Stromal cell of bone marrow (primary cell): ENCODE results near the gene EIF5.

ENCODE experiments used
- DNase-seq: peaks from one replicate; pipeline ENCODE4 v3.0.0-alpha.2; 2012; ENCODE audit warnings: low read depth

EIF5 gene

GRCh38 chr14:103333754-103334643 is at the start of gene EIF5:
Gene EIF5, plus strand, starts transcription at chr14:103334237. Its CDS starts 1,624 bp downstream, at chr14:103335861.
- DNase-seq = peak; percentile 95

DNA sequence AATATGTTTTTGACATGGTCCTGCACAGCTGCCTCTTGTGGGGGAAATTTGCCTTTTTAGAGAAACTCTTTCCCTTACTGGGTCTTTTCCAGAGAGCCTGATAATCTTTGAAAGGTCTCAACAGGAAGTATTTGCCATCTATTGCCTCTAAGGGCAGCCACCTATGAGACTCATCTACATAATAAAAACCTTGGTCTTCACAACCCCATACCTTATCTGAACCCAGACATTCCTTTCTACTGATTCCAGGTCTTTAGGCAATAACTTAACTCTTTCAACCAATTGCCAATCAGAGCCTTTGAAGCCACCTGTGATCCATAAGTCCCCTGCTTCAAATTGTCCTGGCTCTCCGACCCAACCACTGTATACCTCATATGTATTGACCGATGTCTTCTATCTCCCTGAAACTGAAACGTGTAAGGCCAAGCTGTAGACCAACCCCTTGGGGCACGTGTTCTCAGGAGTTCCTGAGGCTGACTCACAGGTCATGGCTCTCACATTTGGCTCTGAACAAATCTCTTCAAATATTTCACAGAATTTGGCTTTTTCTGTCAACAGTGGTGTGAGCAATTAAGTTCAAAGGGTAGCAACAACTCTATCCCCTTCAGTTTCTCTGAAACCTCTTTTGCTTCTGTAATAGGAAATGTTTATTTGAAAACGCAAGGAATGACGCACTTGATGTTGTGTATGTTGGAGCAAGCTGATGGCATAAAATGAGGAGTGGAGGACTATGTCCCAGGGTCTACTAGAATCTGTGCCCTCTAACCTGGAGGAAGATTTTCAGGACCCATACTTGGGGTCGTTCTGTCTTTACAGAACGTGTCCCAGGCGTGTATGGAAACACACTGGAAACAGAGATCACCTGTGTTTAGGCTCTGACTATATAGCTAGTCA is 49.2 kb upstream of the EIF5 start:
- DNase-seq = no peak

DNA sequence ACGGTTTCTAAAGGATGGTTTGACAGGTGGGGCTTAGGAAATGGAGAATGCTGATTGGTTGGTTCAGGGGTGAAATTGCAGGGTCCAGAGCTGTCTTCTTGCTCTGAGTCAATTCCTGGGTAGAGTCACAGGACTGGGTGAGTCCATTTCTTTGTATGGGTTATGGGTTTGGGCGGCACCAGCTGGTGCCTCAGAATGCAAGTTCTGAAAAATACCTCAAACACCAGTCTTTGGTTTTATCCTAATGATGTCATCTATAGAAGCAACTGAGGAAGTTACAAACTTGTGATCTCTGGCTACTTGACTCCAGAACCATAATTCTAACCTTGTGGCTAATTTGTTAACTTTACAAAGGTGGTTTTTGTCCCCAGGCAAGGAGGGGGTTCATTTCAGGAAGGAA is 47.6 kb upstream of the EIF5 start:
- DNase-seq = no peak

GRCh38 chr14:103286968-103287850 is 46.8 kb upstream of the EIF5 start:
- DNase-seq = no peak

DNA sequence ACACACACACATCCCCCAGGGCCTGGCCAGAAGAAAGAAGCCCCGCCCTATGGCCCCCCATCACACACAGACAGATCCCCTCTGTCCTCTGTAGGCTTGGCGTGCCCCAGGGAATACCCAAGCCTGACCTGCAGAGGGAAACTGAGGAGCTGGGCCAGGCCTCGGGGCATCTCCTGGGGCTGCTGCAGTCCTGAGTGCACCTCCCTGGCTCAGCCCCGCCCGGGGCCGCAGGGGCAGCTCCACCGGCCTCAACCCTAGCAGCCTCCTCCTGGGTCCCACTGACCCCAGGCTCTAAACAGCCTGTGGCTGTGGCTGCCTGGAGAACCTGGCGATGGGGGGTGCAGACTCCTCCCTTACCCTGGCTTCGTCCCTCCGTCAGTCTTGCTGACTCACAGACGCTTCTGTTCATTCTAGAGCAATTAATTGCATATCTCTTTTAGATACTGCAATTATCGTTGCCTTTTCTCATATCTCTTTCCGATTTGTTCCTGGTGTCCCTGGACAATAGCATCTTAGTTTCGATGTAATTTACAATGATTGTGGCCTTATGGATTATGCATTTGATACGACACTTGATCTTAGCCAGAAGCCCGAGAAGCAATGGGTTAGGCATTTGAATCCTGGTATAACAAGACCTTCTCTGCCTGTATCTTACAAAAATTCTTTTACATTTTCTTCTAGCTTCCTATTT is 45.8 kb upstream of the EIF5 start:
- no peak for DNase-seq

- no peak for DNase-seq
Observed at GRCh38 chr14:103290056-103290455, 44.0 kb upstream of the EIF5 start.

DNA sequence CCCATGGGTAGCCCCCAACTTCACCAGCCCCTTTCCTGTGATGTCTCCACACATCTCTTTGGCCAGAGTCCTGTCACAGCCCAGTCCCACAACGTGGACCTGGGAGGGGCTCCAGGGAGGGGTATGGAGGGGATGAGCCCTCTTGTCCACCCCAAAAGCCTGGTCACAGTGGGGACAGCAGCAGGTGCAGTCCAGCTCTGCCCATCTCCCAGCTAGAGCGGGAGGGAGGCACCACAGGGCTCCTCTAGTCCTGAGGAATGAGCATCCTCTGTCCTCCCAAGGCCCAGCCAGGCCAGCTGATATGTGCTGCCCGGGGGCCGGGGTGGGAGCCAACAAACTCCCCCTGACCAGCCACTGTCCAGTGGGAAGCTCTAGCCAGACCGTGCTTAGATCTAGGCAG is 43.5 kb upstream of the EIF5 start:
- no peak for DNase-seq

- no peak for DNase-seq
Observed at GRCh38 chr14:103290961-103291360, 43.1 kb upstream of the EIF5 start.

- DNase-seq = peak; percentile 43
Observed at GRCh38 chr14:103292426-103293374, 41.3 kb upstream of the EIF5 start.

- no peak for DNase-seq
Observed at GRCh38 chr14:103293465-103293864, 40.6 kb upstream of the EIF5 start.

DNA sequence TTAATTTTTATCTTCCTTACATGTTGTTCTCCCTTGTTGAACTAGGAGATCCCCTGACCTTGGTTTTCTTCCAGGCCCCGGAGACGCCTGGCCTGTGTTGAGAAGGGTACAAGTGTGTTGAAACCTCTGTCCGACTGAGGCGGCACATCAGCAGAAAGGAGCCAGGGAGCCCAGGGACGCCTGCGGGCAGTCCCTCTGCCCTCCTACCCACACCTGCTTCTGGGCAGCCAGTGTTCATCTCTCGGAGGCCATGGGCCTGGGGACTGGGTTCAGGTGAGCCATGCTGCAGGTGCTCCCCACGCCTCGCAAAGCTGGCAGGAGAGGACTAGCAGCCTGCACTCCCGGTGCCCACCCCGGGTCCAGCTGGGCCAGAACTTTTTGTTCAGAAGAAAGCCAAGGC is 39.9 kb upstream of the EIF5 start:
- no peak for DNase-seq

DNA sequence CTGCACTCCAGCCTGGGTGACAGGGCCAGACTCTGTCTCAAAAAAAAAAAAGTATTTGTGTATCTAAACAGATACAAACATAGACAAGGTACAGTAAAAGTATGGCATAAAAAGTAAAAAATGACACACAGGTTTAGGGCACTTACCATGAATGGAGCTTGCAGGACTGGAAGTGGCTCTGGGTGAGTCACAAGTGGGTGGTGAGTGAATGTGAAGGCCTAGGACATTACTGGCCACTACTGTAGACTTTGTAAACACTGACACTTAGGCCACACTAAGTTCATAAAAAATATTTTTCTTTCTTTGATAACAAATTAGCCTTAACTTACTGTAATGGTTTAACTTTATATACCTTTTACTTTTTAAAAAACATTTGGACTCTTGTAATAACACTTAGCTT is 38.0 kb upstream of the EIF5 start:
- peak; percentile 36 for DNase-seq

DNA sequence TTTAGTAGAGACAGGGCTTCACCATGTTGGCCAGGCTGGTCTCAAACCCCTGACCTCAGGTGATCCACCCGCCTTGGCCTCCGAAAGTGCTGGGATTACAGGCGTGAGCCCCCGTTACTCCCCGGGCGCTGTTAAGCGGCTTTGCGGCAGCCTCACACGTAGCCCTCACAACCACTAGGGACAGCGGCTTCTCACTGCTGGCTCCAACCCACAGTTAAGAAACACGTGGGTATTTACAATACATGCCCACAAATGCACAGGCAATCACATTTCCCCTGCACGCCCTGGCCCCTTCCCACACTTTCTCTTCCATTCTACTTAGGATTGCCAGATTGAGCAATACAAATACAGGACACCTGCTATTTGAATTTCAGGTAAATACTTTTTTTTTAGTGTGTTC is 37.0 kb upstream of the EIF5 start:
- DNase-seq = no peak

GRCh38 chr14:103298620-103299019 is 35.4 kb upstream of the EIF5 start:
- no peak for DNase-seq

DNA sequence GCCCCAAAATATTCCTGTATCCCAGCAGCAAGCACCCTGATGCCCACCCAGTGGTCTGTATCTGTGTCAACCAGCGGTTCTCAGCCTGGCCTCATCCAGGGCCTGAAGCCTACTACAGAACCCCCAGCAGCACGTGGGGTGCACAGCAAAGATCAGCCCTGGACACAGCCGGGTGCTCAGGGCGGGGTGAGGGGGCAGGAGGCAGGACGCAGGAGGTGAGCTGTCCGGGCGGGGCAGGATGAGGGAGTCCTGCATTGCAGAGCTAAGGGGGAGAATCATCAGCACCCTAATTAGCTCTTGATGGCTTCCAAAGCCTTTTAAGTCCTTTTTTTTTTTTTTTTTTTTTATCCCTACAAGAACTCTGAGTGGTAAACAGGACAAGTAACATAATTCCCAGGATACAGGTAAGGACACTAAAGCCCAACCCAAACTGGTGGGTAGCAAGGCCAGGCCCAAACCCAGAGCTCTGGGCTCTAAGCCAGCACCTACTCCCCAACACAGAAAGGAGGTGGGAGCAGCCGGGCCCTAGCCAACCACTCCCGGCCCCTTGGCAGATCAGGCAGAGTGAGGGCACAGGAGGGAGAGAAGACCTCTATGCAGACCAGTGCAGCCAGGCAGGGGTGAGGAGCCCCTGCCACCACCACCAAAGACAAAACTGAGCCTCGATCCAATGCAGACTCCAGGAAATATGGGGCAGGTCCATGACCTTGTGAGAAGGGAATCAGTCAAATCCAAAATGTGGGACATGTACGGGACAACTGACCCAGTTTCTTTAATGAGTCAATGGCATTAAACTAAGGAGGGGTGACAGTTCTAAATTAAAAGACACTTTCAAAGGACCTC is 32.3 kb upstream of the EIF5 start:
- DNase-seq = no peak

DNA sequence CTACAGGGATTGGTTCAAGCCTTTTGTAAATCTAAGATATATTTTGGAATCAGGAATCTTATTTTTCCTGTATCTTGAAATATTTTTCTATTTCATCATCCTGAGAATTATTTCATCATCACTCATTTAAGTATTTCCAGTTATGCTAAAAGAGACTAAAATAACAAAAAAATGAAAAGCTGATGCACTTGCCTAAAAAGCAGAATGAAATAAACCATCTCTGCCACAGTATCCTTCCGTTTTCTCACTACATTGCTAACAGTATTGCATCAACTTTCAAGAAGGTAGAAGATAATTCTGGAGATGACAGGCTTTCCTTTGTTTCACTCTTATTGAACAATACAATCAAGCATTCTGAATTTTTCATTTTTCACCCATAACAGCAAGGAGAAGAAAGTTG is 31.1 kb upstream of the EIF5 start:
- DNase-seq = no peak

DNA sequence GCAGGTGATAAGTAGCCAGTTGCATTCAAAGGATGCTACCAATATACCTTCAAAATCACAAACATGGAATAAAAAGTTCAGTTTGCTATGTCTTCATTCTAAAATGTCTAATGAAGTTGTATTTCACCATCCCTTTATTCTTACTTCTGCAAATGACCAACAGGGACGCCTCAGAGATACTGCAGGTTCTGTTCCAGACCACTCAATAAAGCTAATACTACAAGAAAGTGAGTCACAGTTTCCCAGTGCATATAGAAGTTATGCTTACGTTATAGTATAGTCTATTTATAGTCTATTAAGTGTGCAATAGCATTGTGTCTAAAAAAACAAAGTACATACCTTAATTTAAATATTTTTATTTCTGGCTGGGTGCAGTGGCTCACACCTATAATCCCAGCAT is 29.3 kb upstream of the EIF5 start:
- DNase-seq = no peak

DNA sequence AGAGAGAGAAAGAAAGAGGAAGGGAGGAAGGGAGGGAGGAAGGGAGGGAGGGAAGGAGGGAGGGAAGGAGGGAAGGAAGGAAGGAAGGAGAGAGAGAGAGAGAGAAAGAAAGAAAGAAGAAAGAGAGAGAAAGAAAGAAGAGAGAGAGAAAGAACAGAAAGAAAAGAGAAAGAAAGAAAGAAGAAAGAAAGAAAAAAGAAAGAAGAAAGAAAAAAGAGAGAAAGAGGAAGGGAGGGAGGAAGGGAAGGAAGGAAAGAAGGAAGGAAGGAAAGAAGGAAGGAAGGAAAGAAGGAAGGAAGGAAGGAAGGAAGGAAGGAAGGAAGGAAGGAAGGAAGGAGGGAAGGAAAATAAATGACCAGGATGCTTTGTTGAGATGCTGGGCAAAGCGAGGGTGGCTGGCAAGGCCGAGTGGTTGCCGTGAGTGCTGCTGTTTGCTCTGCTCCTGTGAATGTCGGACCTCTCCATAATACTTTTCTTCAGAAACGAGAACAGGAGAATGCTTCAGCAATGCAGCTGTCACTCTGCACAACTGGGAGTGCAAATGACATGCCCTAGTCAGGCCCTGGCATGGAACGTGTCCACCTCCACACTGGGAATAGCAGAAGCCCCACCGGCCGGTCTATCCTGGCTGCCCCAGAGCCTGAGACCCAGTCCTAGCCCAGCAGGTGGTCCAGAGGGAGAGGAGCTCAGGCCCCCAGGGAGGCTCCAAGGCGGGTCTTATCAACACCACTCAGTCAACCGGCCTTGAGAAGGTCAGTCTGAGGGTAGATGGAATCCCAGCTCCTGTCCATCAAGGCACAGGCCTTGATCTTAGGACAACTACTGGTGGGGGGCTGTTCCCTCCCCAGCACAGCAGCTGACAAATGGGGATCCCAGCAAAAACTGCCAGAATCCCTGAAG is 25.1 kb upstream of the EIF5 start:
- DNase-seq = no peak
